ENCODE data around the gene CFAP97D2. TPM values are rescaled to one million over a fixed set of nuclear protein-coding genes. Genes with fewer than 3 reads are reported as not detected.
"Not testable (repeated sequence)": the region's sequence is repeated elsewhere in the genome, so short reads cannot be mapped to it uniquely, and the experiment has no call there.

Gene CFAP97D2
- total RNA-seq: not detected in 2 replicates

GRCh38 chr13:114179087-114179658, at the start of gene CFAP97D2:
Gene CFAP97D2, plus strand, starts transcription at chr13:114179257. Its CDS starts 74 bp downstream, at chr13:114179331.
- Mint-ChIP-seq H3K4me1 (peaks cover 2% of the 10 kb centered on the region), H3K27ac (no peak within 1 kb of the TSS), H3K27me3 (peaks cover 16% of the 10 kb centered on the region), H3K4me3 (no peak within 1 kb of the TSS), H3K9me3 (peaks cover 11% of the 10 kb centered on the region), H3K36me3 (ENCODE audit: low read depth) (peaks cover 2% of the 10 kb centered on the region)
- intact Hi-C loops (cut with micrococcal nuclease): no loop called here
- no peak for DNase-seq

GRCh38 chr13:114129649-114130062, 49.4 kb upstream of the CFAP97D2 start:
- peak overlapping the region; percentile 99 for H3K4me3 Mint-ChIP-seq
- intact Hi-C loops (cut with micrococcal nuclease): loop anchor here (2.0 kb wide), 2 partner anchors 15 to 105 kb away; partner anchors contain the start of gene CDC16
- H3K4me1 Mint-ChIP-seq: peaks cover 63% of the 10 kb centered on the region
- H3K36me3 Mint-ChIP-seq (ENCODE audit: low read depth): peaks cover 35% of the 10 kb centered on the region
- H3K27me3 Mint-ChIP-seq: peaks cover 2% of the 10 kb centered on the region
- peaks cover 4% of the 10 kb centered on the region for H3K9me3 Mint-ChIP-seq
- H3K27ac Mint-ChIP-seq: peak overlapping the region; percentile 89
- DNase-seq: peak; percentile 78

GRCh38 chr13:114130131-114130836, 48.8 kb upstream of the CFAP97D2 start:
- Mint-ChIP-seq H3K27me3 (peaks cover 3% of the 10 kb centered on the region), H3K4me1 (peaks cover 61% of the 10 kb centered on the region), H3K9me3 (peaks cover 4% of the 10 kb centered on the region), H3K27ac (peak overlapping the region; percentile 89), H3K4me3 (peak overlapping the region; percentile 99), H3K36me3 (ENCODE audit: low read depth) (peaks cover 29% of the 10 kb centered on the region)
- intact Hi-C loops (cut with micrococcal nuclease): no loop called here
- peak; percentile 65 for DNase-seq

DNA sequence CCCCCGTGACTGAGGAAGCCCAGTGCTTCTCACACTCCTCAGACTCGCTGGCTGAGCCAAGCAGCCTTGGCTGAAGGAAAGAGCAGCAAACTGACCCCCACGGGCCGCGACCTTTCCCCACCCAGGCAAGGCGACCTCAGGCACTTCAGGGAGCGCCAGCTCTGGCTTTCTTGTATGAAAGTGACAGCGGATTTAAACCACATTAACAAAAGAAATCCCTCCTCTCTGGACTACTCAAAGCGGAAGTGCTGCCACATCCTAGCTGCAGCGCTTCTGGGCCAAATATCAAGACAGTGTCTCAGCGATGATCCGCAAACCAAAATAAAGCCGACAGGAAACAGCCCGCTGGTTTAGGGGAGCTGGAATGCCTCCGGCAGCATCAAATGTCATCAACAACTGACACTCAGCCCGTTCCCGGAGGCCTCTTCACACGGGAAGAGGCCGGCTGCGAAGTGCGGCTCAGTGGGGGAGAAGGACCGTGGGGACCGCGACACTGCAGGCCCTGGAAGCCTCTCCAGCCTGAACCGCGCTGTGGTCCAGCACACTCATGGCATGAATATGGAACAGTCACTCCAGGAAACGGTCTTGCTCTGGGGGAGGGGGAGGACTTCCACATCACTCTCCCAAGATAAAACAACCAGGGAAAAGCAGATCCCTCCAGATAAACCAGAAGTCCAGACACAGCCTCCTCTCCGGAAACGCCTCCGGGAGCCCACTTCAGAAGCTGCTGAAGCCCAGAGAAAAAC, 48.0 kb upstream of the CFAP97D2 start:
- peak overlapping the region; percentile 99 for H3K4me3 Mint-ChIP-seq
- H3K4me1 Mint-ChIP-seq: peaks cover 59% of the 10 kb centered on the region
- peaks cover 29% of the 10 kb centered on the region for H3K36me3 Mint-ChIP-seq (ENCODE audit: low read depth)
- H3K27ac Mint-ChIP-seq: peak overlapping the region; percentile 89
- intact Hi-C loops (cut with micrococcal nuclease): loop anchor here (1.0 kb wide), 3 partner anchors 9 to 64 kb away; no protein-coding TSS in a partner anchor
- H3K27me3 Mint-ChIP-seq: peaks cover 4% of the 10 kb centered on the region
- DNase-seq: peak; percentile 91
- peaks cover 4% of the 10 kb centered on the region for H3K9me3 Mint-ChIP-seq

GRCh38 chr13:114131583-114132418, 47.3 kb upstream of the CFAP97D2 start:
- Mint-ChIP-seq H3K4me1 (peaks cover 56% of the 10 kb centered on the region), H3K27ac (peak overlapping the region; percentile 89), H3K9me3 (peaks cover 4% of the 10 kb centered on the region), H3K27me3 (peaks cover 6% of the 10 kb centered on the region), H3K36me3 (ENCODE audit: low read depth) (peaks cover 23% of the 10 kb centered on the region), H3K4me3 (peak overlapping the region; percentile 99)
- DNase-seq: peak; percentile 80
- intact Hi-C loops (cut with micrococcal nuclease): loop anchor here (1.0 kb wide), 3 partner anchors 8 to 64 kb away; no protein-coding TSS in a partner anchor

GRCh38 chr13:114132419-114133121, 46.5 kb upstream of the CFAP97D2 start, which contains the start of gene RASA3:
Gene RASA3, minus strand, starts transcription at chr13:114132623. Its CDS starts 134 bp downstream, at chr13:114132489.
- H3K36me3 Mint-ChIP-seq (ENCODE audit: low read depth): peaks cover 15% of the 10 kb centered on the region
- H3K9me3 Mint-ChIP-seq: no peaks in the 10 kb centered on the region
- peaks cover 48% of the 10 kb centered on the region for H3K4me1 Mint-ChIP-seq
- H3K27me3 Mint-ChIP-seq: peaks cover 6% of the 10 kb centered on the region
- peak within 1 kb of the TSS; percentile 99 for H3K4me3 Mint-ChIP-seq
- peak; percentile 91 for DNase-seq
- peak within 1 kb of the TSS; percentile 89 for H3K27ac Mint-ChIP-seq
- intact Hi-C loops (cut with micrococcal nuclease): no loop called here

- peaks cover 14% of the 10 kb centered on the region for H3K36me3 Mint-ChIP-seq (ENCODE audit: low read depth)
- DNase-seq; intact Hi-C loops (cut with micrococcal nuclease); H3K9me3 Mint-ChIP-seq; H3K27me3 Mint-ChIP-seq; H3K4me3 Mint-ChIP-seq; H3K27ac Mint-ChIP-seq: not testable (repeated sequence)
- peaks cover 45% of the 10 kb centered on the region for H3K4me1 Mint-ChIP-seq
Observed at GRCh38 chr13:114133126-114133525, 45.9 kb upstream of the CFAP97D2 start.

GRCh38 chr13:114133552-114133951, 45.5 kb upstream of the CFAP97D2 start:
- H3K9me3 Mint-ChIP-seq; DNase-seq; H3K27me3 Mint-ChIP-seq; intact Hi-C loops (cut with micrococcal nuclease): not testable (repeated sequence)
- Mint-ChIP-seq H3K27ac (peak overlapping the region; percentile 58), H3K36me3 (ENCODE audit: low read depth) (peaks cover 11% of the 10 kb centered on the region), H3K4me3 (peak overlapping the region; percentile 73), H3K4me1 (peaks cover 41% of the 10 kb centered on the region)

DNA sequence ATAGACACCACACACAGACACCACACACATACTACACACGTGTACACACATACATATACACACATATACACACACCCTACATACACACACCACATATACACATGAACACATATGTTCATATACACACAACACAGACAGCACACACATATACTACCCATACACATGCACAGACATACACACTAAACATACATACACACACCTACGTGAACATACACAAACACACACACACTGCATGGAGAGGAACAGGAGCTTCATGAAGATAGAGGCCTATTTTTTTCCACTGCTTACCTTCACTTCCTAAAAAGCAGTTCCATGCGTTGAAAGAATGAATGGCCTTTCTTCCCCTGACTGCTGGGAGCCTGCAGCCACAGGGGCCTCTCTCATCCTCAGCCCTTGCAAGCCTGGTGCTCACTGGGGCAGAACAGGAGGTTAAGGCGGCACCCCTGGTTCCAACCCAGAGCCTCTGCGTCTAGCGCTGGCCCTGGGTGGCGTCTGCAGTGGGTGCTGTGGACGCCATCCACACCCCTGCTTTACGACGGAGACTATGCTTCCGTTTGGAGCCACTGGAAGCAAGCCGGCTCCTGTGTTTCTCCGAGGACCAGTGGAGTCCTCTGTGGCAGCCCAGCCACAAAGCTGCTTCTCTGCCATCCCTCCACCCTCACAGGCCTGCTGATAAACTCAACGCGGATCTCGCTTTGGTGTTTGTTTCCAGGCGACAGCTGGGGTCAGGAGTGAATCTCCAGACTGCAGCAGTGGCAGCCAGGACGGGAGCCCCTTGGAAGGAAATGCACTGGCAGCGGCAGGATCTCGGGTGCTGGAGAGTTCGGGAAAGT, 44.7 kb upstream of the CFAP97D2 start:
- H3K36me3 Mint-ChIP-seq (ENCODE audit: low read depth): peaks cover 11% of the 10 kb centered on the region
- DNase-seq: no peak
- peak overlapping the region; percentile 58 for H3K27ac Mint-ChIP-seq
- no peaks in the 10 kb centered on the region for H3K9me3 Mint-ChIP-seq
- H3K27me3 Mint-ChIP-seq: peaks cover 8% of the 10 kb centered on the region
- intact Hi-C loops (cut with micrococcal nuclease): no loop called here
- peak overlapping the region; percentile 73 for H3K4me3 Mint-ChIP-seq
- peaks cover 35% of the 10 kb centered on the region for H3K4me1 Mint-ChIP-seq

GRCh38 chr13:114134944-114135610, 44.0 kb upstream of the CFAP97D2 start:
- peaks cover 8% of the 10 kb centered on the region for H3K27me3 Mint-ChIP-seq
- no peak overlapping the region for H3K27ac Mint-ChIP-seq
- DNase-seq: no peak
- no peaks in the 10 kb centered on the region for H3K9me3 Mint-ChIP-seq
- no peak overlapping the region for H3K4me3 Mint-ChIP-seq
- intact Hi-C loops (cut with micrococcal nuclease): no loop called here
- H3K4me1 Mint-ChIP-seq: peaks cover 29% of the 10 kb centered on the region
- peaks cover 11% of the 10 kb centered on the region for H3K36me3 Mint-ChIP-seq (ENCODE audit: low read depth)

GRCh38 chr13:114135731-114136171, 43.3 kb upstream of the CFAP97D2 start:
- H3K36me3 Mint-ChIP-seq (ENCODE audit: low read depth): peaks cover 11% of the 10 kb centered on the region
- H3K4me1 Mint-ChIP-seq: peaks cover 27% of the 10 kb centered on the region
- intact Hi-C loops (cut with micrococcal nuclease): no loop called here
- no peak overlapping the region for H3K4me3 Mint-ChIP-seq
- peaks cover 8% of the 10 kb centered on the region for H3K27me3 Mint-ChIP-seq
- H3K9me3 Mint-ChIP-seq: no peaks in the 10 kb centered on the region
- no peak overlapping the region for H3K27ac Mint-ChIP-seq
- DNase-seq: no peak

All from activated CD4-positive, alpha-beta T cell treated with anti-CD3 and anti-CD28 coated beads, Interleukin-2, amount 10 ng/mL, durations not matched to agents 24 days and 14 days (primary cell).